Activated CD4-positive, alpha-beta T cell treated with anti-CD3 and anti-CD28 coated beads, Interleukin-2, amount 50 U/mL, for 48 hours (primary cell): Measurements from ENCODE around the gene MRM3.
"Not testable (repeated sequence)": the region's sequence is repeated elsewhere in the genome, so short reads cannot be mapped to it uniquely, and the experiment has no call there.

Source experiments
- DNase-seq, 2 experiments: peaks; one replicate each; pipeline ENCODE4 v3.0.0-alpha.2; 2020

The MRM3 gene

DNA sequence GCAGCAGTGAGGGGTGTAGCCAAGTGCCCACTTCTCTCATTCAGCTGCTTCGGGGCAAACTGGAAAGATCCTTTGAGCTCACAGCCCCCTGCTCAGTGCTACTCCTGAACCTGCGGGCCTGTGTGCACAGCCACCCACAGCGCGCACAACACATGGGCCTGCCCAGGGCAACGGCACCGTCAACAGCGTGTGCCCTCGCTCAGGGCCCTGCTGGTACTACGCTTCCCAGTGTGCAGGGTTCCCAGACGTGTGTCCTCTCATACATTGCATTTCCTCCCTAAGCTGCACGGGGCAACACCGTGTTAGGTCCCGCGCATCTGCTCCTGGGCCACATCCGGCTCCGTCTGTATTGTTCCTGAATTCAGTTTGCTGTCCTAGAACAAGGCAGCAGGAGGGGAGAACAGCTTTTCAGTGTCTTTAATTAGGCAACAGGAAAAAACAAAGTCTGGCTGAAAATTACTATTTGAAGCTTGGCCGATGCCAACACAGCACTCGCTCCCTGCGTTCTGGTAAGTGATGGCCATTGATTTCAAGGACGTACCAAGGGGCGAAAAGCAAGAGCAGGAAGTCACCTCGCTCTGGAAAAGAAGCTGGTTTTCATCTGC, 15.2 kb downstream of the MRM3 start:
- no peak for DNase-seq

DNA sequence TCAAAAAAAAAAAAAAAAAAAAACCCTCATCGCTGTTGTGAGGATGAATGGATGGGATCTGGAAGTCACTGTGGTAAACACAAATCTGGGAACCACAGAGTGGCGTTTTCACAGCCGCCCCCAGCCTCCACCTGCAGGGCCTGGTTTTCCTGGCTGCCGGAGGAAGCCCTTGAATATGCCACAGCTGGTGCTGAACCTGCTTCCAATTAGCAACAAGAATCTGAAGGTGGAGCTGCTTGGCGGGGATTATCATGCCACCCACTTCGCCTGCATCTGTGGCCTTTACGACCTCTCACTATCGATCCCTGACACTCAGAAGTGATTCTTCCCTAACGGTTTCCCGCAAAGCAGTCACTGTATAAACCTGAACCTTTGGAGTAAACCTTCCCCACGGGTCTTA, 16.1 kb downstream of the MRM3 start:
- DNase-seq = no peak

DNA sequence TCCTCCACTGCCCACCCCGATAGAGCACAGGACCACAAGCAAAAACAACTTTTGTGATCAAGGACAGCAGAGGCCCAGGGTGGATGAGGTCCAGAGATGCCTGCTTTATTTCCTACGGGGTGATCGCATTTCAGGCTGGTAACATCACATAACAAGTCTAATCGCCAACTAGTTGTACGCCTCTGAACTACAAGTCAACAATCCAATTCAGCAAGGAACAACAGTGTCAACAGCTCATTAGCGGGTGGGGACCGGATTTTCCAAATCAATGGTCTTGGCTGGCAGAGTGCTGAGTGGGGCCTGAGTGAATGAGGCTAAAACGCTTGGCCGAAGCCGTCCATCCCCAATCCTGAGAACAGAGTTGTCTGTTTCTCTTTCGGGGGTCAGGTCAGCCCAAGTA, 17.1 kb downstream of the MRM3 start:
- DNase-seq = no peak

DNA sequence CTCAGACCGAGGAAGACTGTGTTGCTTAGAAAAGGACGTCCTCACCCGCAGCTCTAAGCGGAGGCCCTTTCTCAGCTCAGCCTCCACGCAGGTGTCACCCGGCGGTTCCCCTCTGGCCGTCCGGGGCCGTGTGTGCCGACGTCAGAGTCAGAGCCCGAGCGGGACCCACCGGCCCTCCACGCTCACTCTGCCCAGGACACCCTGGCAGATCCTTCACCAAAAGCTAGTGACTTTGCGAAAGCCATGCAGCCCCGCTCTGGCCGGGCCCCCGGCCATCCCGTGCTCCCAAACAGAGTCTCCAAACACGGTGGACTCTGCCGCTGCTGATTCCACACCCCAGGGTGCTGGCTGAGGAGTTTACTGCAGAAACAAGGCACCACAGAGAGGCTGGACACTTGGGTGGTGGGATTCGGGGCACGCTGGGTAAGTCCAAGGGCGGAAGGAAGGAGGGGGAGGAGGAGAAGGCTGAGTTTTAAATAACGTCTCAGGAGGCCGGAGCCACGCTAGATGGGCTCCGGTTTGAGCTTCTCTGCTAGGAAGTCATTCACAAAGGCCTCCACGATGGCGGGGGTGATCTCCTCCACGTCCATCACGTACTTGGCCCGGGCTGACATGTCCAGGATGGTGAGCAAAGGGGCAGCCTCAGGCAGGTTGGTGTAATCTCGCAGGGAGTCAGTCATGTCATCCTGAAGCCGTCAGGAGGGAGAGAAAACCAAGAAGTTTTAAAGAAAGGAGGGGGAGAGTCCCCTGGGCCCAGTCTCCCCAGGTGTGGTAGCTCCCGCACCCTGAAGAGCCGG, 18.5 kb downstream of the MRM3 start:
- DNase-seq = no peak

DNA sequence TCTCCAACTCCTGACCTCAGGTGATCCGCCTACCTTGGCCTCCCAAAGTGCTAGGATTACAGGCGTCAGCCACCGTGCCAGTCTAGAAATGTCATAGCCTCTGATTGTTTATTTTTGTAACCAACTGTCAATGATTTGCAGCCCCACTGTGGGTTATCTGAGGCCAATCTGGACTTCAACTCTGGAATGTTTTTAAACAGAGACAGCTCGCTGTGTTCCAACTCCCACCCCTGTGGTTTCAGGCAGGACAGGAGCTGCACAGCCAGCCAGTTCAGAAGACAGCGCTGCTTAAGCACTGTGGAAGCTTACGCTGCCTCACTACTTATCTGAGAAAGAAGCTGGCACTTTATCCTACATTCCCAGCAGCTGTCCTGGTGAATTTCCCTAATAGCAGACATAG, 19.5 kb downstream of the MRM3 start:
- no peak for DNase-seq

DNA sequence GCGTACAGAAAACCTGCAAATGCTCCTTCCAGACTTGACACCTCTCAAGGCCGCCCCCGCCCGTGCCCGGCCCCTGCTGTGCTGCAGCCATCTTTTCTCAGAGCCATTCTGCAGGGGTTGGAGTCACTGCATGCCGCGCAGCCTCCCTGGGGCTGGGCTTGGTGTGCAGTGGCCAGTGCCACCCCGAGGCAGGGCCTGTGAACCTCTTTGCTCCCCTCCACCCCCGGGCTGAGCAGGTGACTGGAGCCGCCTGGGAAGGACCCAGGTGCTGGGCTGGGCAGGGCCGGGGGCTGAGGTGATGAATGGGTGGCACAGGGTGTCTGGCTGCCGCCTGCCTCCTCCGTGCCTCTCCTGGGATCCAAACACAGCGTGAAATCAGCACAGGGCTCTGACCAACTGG, 20.3 kb downstream of the MRM3 start:
- DNase-seq = no peak

DNA sequence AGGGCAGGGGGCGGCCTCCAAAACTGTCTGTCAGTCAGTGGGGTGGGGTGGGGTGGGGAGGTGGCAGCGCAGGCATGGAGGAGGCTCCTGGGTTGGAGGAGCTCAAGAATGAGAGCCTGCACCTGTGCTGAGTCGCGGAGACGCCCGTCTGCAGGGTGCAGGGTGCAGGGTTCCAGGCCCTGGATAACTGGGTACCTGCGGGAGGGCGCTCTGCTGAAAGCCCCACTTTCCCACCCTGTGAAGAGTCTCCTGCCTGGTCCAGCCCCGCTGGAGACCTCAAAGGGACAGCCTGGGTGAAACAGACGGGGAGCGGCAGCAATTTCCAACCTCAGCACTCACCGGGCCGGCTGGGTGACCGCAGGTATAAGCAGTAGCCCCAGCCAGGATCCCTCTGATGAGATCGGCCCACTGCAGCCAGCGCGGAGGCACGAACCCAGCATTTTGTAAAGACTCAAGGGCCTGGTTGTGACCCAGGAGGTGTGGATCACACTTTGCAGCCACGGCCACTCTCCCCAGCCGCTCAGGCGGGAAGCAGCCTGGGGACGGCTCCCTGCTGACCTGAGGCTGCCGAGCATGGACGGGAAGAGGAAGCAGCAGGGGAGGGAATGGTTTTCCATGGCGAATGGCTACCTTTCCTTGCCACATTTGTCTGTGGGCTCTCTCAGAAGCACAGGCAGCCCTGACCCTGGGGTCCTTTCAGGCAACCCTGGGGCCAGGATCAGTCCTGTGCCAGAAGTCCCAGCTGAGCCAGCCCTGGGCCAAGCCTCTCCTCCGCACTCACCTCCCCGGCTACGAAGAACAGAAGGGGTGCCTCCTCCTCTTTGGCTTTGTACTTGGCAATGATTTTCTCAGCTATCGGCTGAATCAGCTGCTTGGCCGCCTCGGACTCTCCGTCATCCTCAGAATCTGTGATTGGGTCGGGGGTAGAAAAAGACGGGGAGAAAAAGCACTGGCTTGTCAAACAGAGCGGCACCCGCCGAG, 21.0 kb downstream of the MRM3 start:
- no peak for DNase-seq

DNA sequence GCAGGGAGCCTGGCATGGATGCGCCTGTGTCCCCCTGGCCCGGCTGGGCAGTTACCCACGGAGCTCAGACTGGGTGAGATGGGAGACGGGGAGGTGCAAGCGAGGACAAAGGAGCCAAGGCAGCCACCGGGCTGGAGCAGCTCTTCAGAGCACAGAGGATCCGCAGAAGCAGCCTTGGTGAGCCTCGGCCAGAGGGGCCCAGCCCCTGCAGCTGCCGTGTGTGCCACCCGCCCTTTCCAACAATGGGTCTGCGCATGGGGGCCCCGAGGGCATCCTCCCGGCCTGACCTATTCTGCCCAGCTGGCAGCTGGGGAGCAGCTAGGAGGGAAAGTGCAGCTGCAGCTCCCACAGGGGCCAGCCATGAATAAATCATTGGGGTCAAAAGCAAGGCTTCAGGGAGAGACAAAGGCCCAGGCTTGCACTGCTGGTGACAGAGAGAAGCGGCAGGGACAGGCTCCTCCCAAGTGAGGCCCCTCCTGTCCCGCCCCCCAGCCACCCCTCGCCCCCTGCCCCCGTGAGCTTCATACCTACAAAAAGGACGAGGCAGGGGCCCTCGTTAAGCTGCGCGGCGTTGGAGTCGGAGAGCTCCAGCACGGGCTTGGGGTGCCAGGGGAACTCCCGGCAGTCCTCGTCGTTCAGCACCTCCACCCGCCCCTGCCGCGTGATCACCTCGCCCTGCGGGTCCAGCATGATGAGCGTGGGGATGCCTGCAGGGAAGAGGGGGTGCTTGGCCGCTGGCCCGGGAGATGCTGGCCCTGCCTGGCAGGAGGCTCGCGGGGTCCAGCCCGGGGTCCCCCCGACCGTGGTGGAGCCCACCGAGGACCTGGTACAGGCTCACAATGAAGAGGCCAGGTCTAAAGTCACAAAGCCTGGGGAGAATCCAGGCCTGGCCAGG, 22.6 kb downstream of the MRM3 start:
- no peak for DNase-seq

DNA sequence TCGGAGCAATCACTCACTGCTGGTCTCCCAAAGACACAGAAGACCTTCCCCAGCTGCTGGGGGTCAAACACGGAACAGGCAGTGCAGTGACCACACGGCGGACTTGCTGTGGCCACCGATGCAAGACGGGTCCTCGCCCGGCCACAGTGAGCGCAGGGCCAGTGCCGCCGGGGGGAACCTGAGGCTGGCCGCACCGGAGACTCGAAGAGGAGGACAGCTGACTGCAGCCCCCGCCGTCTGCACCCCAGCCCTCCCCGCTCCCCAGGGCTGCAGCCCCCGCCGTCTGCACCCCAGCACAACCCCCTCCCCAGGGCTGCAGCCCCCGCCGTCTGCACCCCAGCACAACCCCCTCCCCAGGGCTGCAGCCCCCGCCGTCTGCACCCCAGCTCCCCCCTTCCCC, 23.7 kb downstream of the MRM3 start:
- not testable (repeated sequence) for DNase-seq

DNA sequence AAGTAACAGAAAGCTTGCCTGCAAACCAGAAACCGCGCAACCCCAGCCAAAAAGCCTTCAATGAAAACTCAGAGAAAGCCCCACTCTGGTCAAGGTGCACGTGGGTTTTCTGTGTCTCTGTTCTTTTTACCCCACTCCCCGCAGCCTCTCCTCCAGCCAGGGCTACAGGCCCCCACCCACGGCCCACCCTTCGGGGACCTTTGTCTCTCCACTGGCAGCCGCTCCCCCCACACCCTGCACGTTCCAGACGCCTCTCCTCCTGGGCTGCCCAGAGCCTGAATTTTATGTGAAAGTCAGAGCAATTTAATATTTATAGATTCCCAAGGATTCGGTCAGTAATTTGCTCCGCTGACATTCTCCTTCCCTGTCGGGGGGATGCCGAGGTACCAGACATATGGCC, 24.2 kb downstream of the MRM3 start:
- no peak for DNase-seq

DNA sequence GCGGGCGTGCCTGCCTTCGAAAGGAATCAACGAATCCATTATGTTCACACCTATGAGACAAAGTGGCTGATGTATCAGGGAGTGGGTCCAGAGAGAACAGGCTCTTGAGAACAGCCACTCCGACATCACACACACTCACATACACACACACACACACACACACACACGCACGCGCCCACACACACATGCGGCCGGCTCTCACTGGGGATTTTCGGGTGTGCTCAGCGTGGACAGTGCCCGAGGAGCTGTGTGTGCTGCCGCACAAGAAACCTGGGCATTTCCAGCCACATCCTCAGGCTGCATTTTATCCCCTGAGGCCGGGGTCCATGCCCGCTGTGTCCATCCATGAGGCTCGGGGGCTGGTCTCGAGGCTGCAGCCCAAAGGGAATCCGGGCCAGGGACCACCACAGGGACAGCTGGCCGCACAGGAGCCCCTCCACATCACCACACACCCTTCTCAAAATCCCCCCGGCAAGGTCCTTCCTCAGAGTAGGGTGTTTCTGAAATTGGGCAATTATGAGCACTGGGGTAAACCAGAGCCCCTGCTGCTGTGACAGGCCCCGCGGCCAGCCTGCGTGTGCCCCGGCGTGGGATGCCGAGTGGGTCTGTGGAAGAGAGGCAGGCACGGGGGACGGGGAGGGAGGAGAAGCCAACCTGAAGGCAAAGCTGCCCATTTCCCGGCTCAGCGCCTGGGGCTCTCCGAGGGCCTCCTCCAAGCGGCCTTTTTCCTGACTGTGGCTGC, 24.8 kb downstream of the MRM3 start:
- no peak for DNase-seq

DNA sequence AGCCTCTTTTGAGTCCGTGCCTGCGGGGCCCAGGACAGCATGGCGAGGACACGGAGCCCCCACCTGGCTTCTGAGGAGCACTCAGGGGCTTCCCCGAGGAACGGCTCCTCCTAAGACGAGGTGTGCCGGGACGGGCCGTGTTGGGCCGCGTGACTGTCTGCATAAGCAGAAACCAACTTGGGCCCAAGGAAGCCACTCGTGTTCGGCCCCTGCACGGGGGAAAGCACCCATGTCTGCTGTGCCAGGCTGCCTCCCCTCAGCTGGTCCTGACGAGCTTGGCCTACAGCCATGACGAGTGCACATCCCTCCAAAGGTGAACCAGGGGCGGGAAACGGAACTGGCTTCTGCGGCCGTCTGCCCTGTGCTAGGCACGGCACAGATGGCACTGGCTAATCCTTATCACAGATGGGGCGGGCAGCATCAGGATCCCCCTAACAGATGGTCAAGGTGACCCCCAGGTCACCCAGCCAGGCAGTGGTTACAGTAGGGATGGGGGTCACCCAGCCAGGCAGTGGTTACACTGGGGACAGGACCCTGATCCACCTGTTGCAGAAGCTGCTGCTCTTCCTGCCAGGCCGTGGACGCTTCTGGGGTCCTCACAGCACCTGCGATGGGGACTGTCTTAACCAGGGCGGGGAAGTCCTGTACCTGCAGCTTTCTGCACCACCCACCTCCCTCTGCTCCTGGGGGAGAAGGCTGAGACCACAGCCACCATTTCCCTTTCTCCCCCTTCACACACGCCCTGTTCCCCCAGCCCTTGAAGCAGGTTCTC, 25.6 kb downstream of the MRM3 start:
- DNase-seq = no peak

DNA sequence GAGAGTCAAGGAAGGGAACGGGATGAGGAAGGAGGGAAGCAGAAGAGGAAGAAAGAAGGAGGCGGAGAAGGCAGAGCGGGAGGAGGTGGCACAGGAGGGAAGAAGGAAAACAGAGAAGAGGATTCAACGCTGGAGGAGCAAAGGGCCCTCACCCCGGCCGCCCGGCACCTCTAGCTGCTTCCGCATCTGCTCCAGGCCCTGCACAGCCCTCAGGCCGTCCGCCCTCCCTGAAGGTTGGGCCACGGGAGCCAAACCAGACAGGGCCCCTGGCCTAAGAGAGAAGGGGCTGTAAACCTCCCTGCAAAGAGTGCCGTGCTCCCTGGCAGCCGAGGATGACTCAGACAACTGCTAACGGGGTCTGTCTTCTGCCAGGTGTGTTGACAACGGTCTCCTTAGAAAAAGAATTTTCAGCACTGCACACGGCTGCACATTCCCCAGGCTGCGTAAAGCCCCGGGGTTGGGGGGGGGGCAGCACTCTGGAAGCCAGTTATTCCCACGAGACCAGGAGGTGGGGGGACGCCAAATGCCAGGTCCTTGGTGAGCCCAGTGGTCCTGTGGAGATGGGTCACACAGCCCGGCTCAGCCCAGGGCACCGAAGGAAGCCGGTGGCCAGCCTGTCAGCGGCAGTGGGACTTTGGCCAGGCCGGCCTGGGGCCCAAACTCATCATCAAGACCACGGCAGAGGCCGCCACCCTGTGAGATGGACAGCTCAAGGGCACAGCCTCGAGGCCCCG, 29.1 kb downstream of the MRM3 start:
- no peak for DNase-seq

DNA sequence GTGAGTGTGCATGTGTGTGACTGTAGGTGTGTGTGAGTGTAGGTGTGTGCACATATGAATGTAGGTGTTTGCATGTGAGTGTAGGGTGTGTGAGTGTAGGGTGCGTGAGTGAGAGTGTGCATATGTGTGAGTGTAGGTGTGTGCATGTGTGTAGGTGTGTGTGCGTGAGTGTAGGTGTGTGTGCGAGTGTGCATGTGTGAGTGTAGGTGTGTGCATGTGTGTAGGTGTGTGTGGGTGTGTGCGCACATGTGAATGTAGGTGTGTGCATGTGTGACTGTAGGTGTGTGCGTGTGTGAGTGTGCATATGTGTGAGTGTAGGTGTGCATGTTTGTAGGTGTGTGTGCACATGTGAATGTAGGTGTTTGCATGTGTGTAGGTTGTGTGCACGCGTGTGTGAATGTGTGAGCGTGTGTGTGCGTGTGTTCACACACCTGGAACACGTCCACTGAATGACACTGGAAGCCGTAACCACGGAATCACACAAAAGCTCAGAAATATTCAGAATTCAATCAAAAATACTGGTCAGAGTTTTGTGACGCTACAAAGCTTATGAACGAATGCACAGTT, 30.6 kb downstream of the MRM3 start:
- DNase-seq = no peak

DNA sequence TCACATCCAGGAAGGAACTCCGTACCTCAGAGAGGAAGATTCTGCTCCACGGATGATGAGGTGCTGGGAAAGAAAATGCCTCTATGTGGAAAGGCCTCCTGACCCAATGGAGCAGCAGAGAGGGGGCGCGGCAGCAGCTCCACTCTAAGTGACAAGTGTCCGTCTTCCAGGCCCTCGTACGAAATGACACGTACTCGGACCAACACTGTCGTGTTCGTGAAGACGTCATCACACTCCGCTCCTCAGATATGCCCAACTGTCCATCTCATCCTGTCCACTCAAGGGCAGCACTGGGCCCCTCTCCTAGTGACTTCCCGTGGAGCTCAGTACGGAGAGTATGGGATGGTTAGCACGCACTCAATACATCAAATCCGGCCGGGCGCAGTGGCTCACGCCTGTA, 32.2 kb downstream of the MRM3 start:
- no peak for DNase-seq

DNA sequence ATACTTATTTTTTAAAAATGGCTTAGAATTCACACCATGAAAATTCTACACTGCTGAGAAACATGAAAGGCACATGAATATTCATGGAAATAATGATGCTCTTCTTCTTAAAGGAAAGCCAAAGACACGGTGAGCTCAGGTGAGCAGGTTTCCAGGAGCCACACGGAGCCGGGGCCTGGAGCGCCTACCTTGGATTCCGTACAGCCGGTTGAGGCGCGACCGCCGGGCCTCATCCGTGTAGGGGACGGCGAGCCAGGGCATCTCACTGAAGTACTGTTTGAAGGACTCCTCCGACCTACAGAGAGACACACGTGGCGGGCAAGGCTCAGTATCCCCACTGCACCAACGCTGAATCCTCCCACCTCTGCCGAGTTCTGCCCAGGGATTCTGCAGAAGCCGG, 37.1 kb downstream of the MRM3 start:
- DNase-seq = no peak

DNA sequence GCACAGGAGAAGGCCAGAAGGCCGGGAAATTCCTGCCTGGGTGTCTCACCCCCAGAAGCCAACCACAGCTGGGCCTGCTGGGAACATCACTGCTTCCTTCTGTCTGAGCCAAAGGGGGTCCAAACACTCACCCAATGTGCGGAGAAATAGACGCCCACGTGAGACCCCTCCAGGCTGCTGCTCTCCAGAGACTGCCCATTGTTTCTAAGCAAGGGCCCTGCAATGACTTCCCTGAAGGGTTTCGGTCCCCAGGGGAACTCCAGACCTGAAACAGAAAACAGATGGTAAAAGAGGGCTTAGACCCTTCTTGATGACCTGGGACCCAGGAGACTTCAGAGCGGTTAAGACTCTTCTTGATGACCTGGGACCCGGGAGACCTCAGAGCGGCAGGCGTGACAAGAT, 41.3 kb downstream of the MRM3 start:
- DNase-seq = no peak

DNA sequence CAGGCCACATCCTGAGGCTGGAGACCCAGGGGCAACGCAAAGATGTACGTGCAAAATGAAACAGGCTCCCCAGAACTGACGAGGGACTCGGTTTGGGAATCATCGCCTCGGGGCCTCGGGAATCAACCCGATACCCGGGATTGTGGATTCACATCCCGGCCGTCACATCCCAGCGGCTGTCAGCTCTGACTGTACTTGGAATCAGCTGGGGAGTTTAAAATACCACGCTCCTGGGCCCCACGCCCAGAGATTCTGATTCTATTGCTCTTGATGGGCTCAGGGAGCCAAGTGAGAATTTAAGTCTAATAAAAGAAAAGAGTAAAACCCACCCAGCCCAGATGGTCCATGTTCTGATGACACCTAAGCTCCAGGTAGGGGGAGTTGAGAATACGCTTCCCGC, 42.2 kb downstream of the MRM3 start:
- no peak for DNase-seq

DNA sequence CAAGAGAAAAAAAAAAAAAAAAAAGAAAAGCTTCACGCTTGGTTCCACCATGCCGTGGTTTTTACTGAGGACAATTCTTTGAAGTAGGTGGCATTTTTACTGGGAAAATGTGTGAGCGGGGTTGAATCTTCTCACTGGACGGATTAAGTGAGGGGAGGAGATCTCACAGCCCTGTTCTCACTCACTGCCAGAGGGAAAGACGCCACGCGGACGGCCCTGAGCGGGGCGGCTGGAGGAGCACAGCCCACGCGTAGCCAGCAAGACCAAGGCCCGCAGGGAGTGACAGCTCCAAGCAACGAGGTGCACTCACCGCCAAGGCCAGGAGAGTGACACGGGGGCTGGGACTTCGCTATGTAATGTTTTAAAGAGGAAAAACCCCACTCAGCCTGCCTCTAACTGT, 43.1 kb downstream of the MRM3 start:
- DNase-seq = no peak

DNA sequence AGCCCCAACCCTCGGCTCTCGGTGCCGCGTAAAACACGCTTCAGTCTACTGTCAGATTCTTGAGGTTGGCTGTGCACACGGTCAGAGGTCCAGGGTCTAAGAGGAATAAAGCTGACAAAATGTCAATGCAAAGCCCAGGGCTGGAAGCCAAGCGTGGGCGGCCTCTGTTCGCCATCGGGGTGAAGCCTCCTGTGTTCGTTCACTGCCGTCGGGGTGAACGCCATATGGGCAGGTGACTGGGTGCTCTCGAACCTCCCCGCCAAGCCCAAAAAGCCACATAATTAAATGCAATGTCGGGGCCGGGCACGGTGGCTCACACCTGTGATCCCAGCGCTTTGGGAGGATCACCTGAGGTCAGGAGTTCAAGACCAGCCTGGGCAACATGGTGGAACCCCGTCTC, 44.6 kb downstream of the MRM3 start:
- DNase-seq = no peak
